ENCODE data around the gene DNAI4.
"Not testable (repeated sequence)": the region's sequence is repeated elsewhere in the genome, so short reads cannot be mapped to it uniquely, and the experiment has no call there.

The DNAI4 gene

GRCh38 chr1:66929146-66929688, 4.6 kb upstream of the DNAI4 start:
- DNase-seq = peak; percentile 43

GRCh38 chr1:66927528-66927927, 2.9 kb upstream of the DNAI4 start:
- DNase-seq = peak; percentile 15

GRCh38 chr1:66925944-66926343, 1.3 kb upstream of the DNAI4 start:
- peak; percentile 18 for DNase-seq

- DNase-seq = no peak
These were observed 878 bp upstream of the DNAI4 start for GRCh38 chr1:66925558-66925910.

GRCh38 chr1:66920543-66920942, 4.1 kb downstream of the DNAI4 start:
- DNase-seq = no peak

GRCh38 chr1:66919828-66920227, 4.8 kb downstream of the DNAI4 start:
- DNase-seq = no peak

GRCh38 chr1:66919063-66919462, 5.6 kb downstream of the DNAI4 start:
- no peak for DNase-seq

GRCh38 chr1:66917476-66917875, 7.2 kb downstream of the DNAI4 start:
- no peak for DNase-seq

- DNase-seq = no peak
These were observed 8.3 kb downstream of the DNAI4 start for GRCh38 chr1:66916320-66916719.

- DNase-seq = not testable (repeated sequence)
These were observed 9.5 kb downstream of the DNAI4 start for GRCh38 chr1:66915203-66915602.

- no peak for DNase-seq
These were observed 30.9 kb downstream of the DNAI4 start for GRCh38 chr1:66893712-66894111.

GRCh38 chr1:66890621-66891020, 34.0 kb downstream of the DNAI4 start:
- DNase-seq = no peak

GRCh38 chr1:66889030-66889429, 35.6 kb downstream of the DNAI4 start:
- DNase-seq = no peak

- no peak for DNase-seq
These were observed 48.0 kb downstream of the DNAI4 start for GRCh38 chr1:66876664-66877063.

GRCh38 chr1:66873111-66873510, 51.5 kb downstream of the DNAI4 start:
- no peak for DNase-seq

GRCh38 chr1:66872024-66872423, 52.6 kb downstream of the DNAI4 start:
- DNase-seq = not testable (repeated sequence)

GRCh38 chr1:66867501-66867900, 57.2 kb downstream of the DNAI4 start:
- DNase-seq = no peak

GRCh38 chr1:66860529-66860928, 64.1 kb downstream of the DNAI4 start:
- no peak for DNase-seq

- DNase-seq = no peak
These were observed 71.3 kb downstream of the DNAI4 start for GRCh38 chr1:66853379-66853778.

GRCh38 chr1:66852870-66853269, 71.8 kb downstream of the DNAI4 start:
- DNase-seq = no peak

- DNase-seq = no peak
These were observed 73.7 kb downstream of the DNAI4 start for GRCh38 chr1:66850989-66851388.

- DNase-seq = no peak
These were observed 76.5 kb downstream of the DNAI4 start for GRCh38 chr1:66848193-66848592.

- DNase-seq = no peak
These were observed 83.7 kb downstream of the DNAI4 start for GRCh38 chr1:66840929-66841328.

GRCh38 chr1:66834926-66835325, 89.7 kb downstream of the DNAI4 start:
- DNase-seq = no peak

GRCh38 chr1:66833112-66833511, 91.5 kb downstream of the DNAI4 start:
- DNase-seq = no peak
